ENCODE data around the gene LRRN3. TPM values are rescaled to one million over a fixed set of nuclear protein-coding genes. Genes with fewer than 3 reads are reported as not detected.

Gene LRRN3
- total and polyA plus RNA-seq, 2 of the 8 experiments (the other 6 are each of a cell fraction or from before 2014, with no cell fraction given) = 0.20 to 0.32 TPM

- TF ChIP-seq POLR2A (IDR thresholded peaks at IDR 0.05; ENCODE audit: control extremely low read depth in 1 of 2, low read depth in 2 of 2, low read length in 2 of 2) (no peak), SP2 (IDR thresholded peaks at IDR 0.05; ENCODE audit: low read length) (no peak), EP300 (IDR thresholded peaks at IDR 0.05; ENCODE audit: borderline replicate concordance in 1 of 2, low read depth in 2 of 2, low read length in 2 of 2) (no peak)
Measured at GRCh38 chr7:111138193-111138569, 47.3 kb downstream of the LRRN3 start (continued).

All from H1 (cell line).